BJ (cell line): ENCODE data around the gene KCNQ2. TPM values are rescaled to one million over a fixed set of nuclear protein-coding genes. Genes with fewer than 3 reads are reported as not detected.

Source experiments
- CTCF ChIA-PET: fragments of 350-600 bp; formaldehyde crosslinking; extraction: SDS; loops from one replicate; lab custom pipeline; 2021; ENCODE audit warnings: antibody characterized with exemption, inconsistent platforms; lab: Yijun Ruan, JAX
- POLR2A ChIA-PET: fragments of 300-600 bp; sonication (Branson Sonifier 250); formaldehyde crosslinking; extraction: SDS; loops from one replicate; lab custom pipeline; 2021; ENCODE audit warnings: antibody characterized with exemption; lab: Charles Lee
- DNase-seq: peaks from one replicate; pipeline ENCODE4 v3.0.0-alpha.2; 2011; ENCODE audit warnings: low read depth
- H3K27me3 ChIP-seq: 2 replicates; pipeline ENCODE4 v1.6.0; 2011; ENCODE audit warnings: low read length; ENCODE audit not compliant: control insufficient read depth, insufficient read depth
- H3K36me3 ChIP-seq: 2 replicates; pipeline ENCODE4 v1.5.1; 2011; ENCODE audit warnings: low read length; ENCODE audit not compliant: control insufficient read depth, insufficient read depth
- H3K4me3 ChIP-seq: 2 replicates; pipeline ENCODE4 v1.5.1; 2011; ENCODE audit warnings: low read depth, mild to moderate bottlenecking, control low read depth, low read length
- CTCF ChIP-seq: IDR thresholded peaks from 2 replicates; pipeline ENCODE4 v1.5.1; 2011; ENCODE audit warnings: low read depth, mild to moderate bottlenecking, control low read depth, inconsistent platforms, low read length, moderate library complexity; ENCODE audit not compliant: insufficient read depth
- polyA plus RNA-seq: library from polyadenylated mRNA; depleted of rRNA; stranded (reverse); fragments of >200 nt; gene quantifications from 2 replicates; pipeline ENCODE4 v1.2.3, GENCODE V29; 2011

The KCNQ2 gene
- polyA plus RNA-seq, 1 experiment: not detected

DNA sequence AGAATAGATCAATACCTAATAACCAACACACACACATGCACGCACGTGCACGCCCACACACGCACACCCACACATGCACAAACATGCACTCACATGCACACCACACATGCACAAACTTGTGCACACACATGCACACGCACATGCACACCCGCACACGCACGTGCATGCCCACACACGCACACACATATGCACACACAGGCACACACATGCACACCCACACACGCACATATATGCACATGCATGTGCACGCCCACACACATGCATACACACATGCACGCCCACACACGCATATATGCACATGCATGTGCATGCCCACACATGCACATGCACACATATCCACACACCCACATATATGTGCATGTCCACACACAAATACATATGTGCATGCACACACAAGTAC is 85.1 kb downstream of the KCNQ2 start:
- no peak overlapping the region for H3K4me3 ChIP-seq
- TF ChIP-seq CTCF: no peak
- H3K27me3 ChIP-seq: no peaks in the 10 kb centered on the region
- no peak for DNase-seq
- CTCF ChIA-PET: no interaction called here
- POLR2A ChIA-PET: no interaction called here
- no peaks in the 10 kb centered on the region for H3K36me3 ChIP-seq

DNA sequence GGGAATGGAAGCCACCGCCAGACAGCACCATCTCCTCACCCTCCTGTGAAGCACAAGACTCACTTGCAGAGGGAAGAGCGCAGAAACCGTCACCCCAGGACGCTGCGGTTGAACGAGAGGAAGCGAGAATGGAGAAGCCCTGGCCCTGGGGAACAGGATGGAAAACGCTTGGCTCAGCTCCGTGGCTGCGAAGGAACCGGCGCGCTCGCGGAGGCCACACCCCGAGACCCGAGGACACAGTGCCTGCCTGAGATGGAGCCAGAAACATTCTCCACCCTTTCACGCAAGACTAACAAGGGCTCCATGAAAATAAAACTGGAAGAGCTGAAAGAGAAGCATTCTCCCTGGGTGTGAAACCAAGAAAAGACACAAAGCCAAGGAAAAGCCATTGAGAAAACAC is 86.0 kb downstream of the KCNQ2 start:
- Histone ChIP-seq H3K36me3 (no peaks in the 10 kb centered on the region), H3K4me3 (no peak overlapping the region), H3K27me3 (no peaks in the 10 kb centered on the region)
- ChIA-PET CTCF (no interaction called here), POLR2A (no interaction called here)
- no peak for DNase-seq
- TF ChIP-seq CTCF: no peak

- POLR2A ChIA-PET: no interaction called here
- TF ChIP-seq CTCF: no peak
- Histone ChIP-seq H3K4me3 (no peak overlapping the region), H3K27me3 (no peaks in the 10 kb centered on the region), H3K36me3 (no peaks in the 10 kb centered on the region)
- CTCF ChIA-PET: no interaction called here
- DNase-seq: no peak
Measured at GRCh38 chr20:63385819-63386218, 86.6 kb downstream of the KCNQ2 start.

- TF ChIP-seq CTCF: no peak
- H3K36me3 ChIP-seq: no peaks in the 10 kb centered on the region
- CTCF ChIA-PET: interaction anchor here (0.9 to 1.2 kb wide), 4 partner anchors 74 to 161 kb away, joined by 3 read pairs; no protein-coding TSS in a partner anchor
- DNase-seq: no peak
- no peaks in the 10 kb centered on the region for H3K27me3 ChIP-seq
- no peak overlapping the region for H3K4me3 ChIP-seq
- POLR2A ChIA-PET: no interaction called here
Measured at GRCh38 chr20:63384336-63384735, 88.1 kb downstream of the KCNQ2 start.

GRCh38 chr20:63383556-63383955 is 88.9 kb downstream of the KCNQ2 start:
- no peak for DNase-seq
- ChIA-PET POLR2A (no interaction called here), CTCF (interaction anchor here (1.0 to 7.6 kb wide), 5 partner anchors 10 to 160 kb away, joined by 3 to 107 read pairs (median 3); no protein-coding TSS in a partner anchor)
- Histone ChIP-seq H3K4me3 (no peak overlapping the region), H3K36me3 (no peaks in the 10 kb centered on the region), H3K27me3 (no peaks in the 10 kb centered on the region)
- TF ChIP-seq CTCF: no peak
